ENCODE results near the gene ANO7.

GRCh38 chr2:241232736-241233575, 44.5 kb downstream of the ANO7 start:
- TF ChIP-seq, protein P1, sequence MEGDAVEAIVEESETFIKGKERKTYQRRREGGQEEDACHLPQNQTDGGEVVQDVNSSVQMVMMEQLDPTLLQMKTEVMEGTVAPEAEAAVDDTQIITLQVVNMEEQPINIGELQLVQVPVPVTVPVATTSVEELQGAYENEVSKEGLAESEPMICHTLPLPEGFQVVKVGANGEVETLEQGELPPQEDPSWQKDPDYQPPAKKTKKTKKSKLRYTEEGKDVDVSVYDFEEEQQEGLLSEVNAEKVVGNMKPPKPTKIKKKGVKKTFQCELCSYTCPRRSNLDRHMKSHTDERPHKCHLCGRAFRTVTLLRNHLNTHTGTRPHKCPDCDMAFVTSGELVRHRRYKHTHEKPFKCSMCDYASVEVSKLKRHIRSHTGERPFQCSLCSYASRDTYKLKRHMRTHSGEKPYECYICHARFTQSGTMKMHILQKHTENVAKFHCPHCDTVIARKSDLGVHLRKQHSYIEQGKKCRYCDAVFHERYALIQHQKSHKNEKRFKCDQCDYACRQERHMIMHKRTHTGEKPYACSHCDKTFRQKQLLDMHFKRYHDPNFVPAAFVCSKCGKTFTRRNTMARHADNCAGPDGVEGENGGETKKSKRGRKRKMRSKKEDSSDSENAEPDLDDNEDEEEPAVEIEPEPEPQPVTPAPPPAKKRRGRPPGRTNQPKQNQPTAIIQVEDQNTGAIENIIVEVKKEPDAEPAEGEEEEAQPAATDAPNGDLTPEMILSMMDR (IDR thresholded peaks at IDR 0.05; ENCODE audit: poor library complexity, severe bottlenecking), result no peak
- TF ChIP-seq, protein P2, sequence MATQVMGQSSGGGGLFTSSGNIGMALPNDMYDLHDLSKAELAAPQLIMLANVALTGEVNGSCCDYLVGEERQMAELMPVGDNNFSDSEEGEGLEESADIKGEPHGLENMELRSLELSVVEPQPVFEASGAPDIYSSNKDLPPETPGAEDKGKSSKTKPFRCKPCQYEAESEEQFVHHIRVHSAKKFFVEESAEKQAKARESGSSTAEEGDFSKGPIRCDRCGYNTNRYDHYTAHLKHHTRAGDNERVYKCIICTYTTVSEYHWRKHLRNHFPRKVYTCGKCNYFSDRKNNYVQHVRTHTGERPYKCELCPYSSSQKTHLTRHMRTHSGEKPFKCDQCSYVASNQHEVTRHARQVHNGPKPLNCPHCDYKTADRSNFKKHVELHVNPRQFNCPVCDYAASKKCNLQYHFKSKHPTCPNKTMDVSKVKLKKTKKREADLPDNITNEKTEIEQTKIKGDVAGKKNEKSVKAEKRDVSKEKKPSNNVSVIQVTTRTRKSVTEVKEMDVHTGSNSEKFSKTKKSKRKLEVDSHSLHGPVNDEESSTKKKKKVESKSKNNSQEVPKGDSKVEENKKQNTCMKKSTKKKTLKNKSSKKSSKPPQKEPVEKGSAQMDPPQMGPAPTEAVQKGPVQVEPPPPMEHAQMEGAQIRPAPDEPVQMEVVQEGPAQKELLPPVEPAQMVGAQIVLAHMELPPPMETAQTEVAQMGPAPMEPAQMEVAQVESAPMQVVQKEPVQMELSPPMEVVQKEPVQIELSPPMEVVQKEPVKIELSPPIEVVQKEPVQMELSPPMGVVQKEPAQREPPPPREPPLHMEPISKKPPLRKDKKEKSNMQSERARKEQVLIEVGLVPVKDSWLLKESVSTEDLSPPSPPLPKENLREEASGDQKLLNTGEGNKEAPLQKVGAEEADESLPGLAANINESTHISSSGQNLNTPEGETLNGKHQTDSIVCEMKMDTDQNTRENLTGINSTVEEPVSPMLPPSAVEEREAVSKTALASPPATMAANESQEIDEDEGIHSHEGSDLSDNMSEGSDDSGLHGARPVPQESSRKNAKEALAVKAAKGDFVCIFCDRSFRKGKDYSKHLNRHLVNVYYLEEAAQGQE (IDR thresholded peaks at IDR 0.05; ENCODE audit: borderline replicate concordance), result no peak
- no peak for TF ChIP-seq RAD21 (conservative IDR thresholded peaks at IDR 0.05)
- no peak for TF ChIP-seq EZH2 (IDR thresholded peaks at IDR 0.05; ENCODE audit: borderline replicate concordance, insufficient read depth, low read length, poor library complexity, severe bottlenecking)
- TF ChIP-seq POLR2AphosphoS5 (IDR thresholded peaks at IDR 0.05), result no peak
- TF ChIP-seq SMC3 (conservative IDR thresholded peaks at IDR 0.05; ENCODE audit: poor library complexity), result no peak
- no peak for TF ChIP-seq MXI1 (conservative IDR thresholded peaks at IDR 0.05; ENCODE audit: poor library complexity, severe bottlenecking)
- no peak for TF ChIP-seq EP300 (conservative IDR thresholded peaks at IDR 0.05; ENCODE audit: poor library complexity, severe bottlenecking)

Measured in neural cell (in vitro differentiated cells).